GM21447 (cell line): ENCODE measurements around the gene PUSL1.

Source experiments
- ATAC-seq: cut with Tn5 transposase; IDR thresholded peaks from one replicate; pipeline ENCODE4 v1.9.1; 2021; ENCODE audit not compliant: unreplicated experiment

The PUSL1 gene, protein sequence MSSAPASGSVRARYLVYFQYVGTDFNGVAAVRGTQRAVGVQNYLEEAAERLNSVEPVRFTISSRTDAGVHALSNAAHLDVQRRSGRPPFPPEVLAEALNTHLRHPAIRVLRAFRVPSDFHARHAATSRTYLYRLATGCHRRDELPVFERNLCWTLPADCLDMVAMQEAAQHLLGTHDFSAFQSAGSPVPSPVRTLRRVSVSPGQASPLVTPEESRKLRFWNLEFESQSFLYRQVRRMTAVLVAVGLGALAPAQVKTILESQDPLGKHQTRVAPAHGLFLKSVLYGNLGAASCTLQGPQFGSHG

GRCh38 chr1:1307923-1308755 is at the start of gene PUSL1, which contains the start of gene ACAP3:
Gene PUSL1 (plus strand): TSS chr1:1308597. CDS start chr1:1308644, 47 bp downstream.
Gene ACAP3 (minus strand): TSS chr1:1307930. CDS start chr1:1307815, 115 bp downstream.
- peak; percentile 47 for ATAC-seq

- no peak for ATAC-seq
Observed at GRCh38 chr1:1259119-1259488, 49.3 kb upstream of the PUSL1 start.

- no peak for ATAC-seq
Observed at GRCh38 chr1:1259540-1259939, 48.9 kb upstream of the PUSL1 start.

- no peak for ATAC-seq
Observed at GRCh38 chr1:1259951-1260600, 48.3 kb upstream of the PUSL1 start.

- no peak for ATAC-seq
Observed at GRCh38 chr1:1260843-1261560, 47.4 kb upstream of the PUSL1 start.

- ATAC-seq = no peak
Observed at GRCh38 chr1:1262071-1262470, 46.3 kb upstream of the PUSL1 start.

GRCh38 chr1:1262758-1263157 is 45.6 kb upstream of the PUSL1 start:
- no peak for ATAC-seq

DNA sequence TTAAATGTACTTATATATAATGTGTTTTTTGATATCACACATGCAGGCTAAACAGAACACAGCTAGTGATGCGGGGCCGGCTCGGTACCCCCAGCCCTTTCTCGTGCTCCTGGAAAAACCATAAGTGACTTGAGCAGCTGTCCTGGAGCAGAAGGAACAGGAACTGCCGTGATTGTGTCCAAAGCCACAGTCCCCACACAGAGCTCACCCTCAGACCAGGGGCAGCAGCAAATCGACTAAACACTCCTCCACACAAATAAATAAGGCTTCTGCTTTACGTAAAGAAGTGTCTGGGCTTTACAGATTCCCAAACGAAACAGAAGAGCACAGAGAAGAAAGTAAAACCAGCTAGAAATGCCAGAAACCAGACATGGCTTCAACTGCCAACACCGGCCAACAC is 44.4 kb upstream of the PUSL1 start:
- no peak for ATAC-seq

GRCh38 chr1:1264868-1265272 is 43.5 kb upstream of the PUSL1 start:
- ATAC-seq = no peak

DNA sequence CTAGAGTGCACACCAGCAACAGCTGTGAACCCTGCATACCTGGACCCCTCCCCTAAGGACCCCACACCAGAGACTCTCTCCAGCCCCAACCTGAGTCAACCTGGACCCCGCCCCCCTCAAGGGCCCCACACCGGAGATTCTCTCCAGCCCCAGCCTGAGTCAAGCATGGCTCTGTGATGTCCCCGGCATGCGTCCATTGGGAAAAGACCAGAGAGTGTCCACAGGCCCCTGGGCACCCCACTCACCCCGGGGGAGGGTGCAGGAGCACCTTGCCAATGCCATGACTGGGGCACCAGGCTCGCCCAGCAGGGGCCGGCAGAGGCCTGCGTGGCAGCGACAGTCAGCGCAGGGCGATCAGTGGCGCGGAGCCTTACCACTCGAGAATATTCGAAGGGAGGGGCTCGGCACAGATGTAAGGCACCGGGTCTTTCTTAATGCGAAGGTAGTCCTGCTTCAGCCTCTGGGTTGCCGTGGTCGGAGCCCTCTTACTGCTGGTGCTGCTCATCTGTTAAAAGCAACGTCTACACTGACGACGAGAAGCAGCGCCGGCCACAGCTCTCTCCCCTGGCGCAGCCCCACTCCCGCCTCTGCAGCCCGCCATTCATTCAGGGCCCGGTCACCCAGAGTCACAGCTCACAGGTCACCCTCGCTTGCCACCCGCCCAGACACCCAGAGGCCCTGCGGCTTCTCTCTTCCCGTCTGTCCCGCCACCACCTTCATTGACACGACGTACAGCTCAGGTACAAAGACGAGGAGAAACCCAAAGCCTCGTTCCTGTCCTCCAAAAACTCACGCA is 40.7 kb upstream of the PUSL1 start:
- no peak for ATAC-seq

GRCh38 chr1:1268284-1268682 is 40.1 kb upstream of the PUSL1 start:
- no peak for ATAC-seq

DNA sequence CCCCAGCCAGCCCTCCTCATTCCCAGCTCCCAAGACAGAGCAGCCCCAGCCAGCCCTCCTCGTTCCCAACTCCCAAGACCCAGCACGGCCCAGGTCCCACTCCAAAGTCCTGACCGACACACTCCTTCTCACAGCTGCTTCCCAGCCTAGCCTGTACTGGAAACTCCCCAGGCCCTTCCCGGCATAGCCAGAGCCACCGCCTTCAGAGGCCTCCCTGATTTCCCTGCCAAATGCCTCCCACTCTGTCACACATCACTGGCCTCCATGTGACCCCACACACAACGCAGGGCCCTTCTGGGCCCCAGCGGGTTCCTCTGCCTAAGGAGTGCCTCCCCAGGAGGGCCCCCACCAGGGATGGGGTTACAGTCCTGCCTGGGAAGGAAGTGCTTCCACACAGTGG is 37.6 kb upstream of the PUSL1 start:
- ATAC-seq = no peak

GRCh38 chr1:1272341-1273208 is 35.8 kb upstream of the PUSL1 start:
- ATAC-seq = no peak

GRCh38 chr1:1273209-1273511 is 35.2 kb upstream of the PUSL1 start:
- ATAC-seq = peak; percentile 9

DNA sequence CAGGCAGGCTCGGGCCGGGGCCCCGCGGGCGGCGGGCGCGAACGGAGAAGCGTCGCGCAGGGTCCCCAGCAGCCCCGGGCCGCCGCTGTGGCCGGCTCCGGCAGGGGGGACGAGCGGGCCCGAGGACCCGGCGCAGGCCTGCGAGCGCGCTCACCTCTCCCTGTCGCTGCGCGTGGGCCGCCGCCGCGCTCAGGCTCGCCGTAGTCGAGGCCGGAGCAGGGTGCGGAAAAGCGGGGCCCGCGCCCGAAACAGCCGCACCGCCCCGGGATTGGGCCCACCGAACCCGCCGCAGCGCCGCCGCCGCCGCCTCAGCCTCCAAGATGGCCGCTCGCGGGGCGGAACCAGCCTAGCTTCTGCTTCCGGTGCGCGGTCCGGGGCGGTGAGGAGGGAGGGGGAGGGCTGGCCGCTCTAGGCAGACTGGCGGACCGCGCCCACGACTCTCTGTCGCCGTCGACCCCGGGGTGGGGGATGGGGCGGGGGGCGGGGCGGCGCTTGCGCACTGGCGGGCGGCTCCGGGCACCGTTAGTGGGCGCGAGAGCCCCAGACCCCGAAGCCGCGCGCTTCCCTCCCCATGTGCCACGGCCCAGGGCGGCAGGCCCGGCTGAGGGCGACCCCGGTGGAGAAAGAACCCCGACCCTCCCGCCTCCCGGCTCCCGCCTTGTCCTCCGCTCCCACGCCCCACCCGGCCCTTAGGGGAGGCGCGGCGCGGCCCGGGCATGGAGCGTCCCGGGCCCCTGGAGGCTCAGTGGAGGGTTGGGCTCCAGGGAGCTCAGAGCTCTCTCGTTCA is 34.7 kb upstream of the PUSL1 start, which contains the start of gene UBE2J2:
Gene UBE2J2, minus strand, starts transcription at position 343 of the 787 bp plus-strand sequence. CDS start 5,862 bp downstream, outside the sequence.
- peak; percentile 76 for ATAC-seq

DNA sequence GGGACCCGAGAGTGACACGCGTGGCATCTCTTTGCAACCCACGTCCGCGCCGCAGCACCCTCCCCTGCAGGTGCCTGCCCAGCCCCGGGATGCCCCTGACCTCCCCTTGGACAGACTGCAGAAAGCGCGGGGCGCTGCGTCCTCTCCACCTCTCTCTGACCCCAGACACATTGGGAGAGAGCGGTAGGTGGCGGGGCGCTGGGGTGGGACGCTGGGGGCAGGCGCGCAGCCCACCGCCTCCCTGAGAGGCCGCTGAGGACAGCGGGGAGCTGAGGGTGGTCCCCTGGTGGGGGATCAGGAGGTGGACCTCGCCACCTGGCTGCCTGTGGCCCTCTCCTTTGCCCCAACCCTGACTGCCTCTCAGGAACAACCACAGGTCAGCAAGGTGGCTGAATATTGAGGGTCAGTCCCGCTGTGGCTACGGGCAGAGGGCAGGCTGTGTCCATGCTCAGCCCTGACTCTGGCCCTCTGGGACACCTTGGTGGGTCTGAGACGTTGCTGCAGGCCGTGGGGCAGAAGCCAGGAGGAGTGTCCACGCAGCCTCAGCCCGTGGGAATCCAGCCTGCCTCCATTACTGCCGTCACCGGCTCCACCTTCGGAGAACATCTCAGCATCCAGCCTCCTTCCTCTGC is 34.0 kb upstream of the PUSL1 start:
- no peak for ATAC-seq

DNA sequence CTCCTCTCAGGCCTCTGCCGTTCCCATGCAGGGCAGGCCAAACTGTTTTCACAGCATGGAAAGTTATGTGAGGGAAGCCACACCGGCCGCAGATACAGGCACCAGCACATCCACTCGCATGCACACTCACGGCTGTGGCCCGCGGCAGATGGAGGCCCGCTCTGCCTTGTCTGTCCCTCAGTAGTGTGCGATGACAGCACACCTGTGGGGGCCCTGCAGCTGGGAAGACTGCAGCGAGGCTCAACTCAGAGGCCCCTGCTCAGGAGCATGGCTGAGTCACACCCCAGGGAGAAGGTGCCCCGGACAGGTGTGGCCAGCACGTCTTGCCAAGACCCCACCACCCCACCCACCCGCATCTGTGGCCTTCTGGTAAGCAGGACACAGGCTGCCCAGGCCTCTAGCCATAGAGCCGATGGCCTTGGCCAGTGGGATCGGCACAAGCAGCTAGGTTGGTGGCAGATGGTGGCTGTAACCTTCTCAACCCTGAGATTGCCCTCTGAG is 33.4 kb upstream of the PUSL1 start:
- no peak for ATAC-seq

DNA sequence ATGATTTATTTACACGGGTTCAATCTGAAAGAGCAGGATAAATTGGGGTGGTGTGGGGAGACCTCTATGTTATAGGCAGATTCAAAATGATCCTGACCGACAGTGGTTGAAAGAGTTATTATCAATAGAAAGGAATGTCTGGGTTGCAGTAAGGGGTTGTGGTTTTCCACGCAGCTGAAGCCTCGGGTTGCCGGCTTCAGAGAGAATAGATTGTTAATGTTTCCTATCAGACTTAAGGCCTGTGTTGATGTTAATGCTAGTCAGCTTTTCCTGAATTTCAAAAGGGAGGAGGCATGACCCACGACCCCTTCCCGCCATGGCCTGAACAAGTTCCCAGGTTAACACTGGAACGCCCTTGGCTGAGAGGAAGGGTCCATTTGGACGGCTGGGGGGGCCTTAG is 32.6 kb upstream of the PUSL1 start:
- ATAC-seq = no peak
